K562 (cell line): Measurements from ENCODE around the gene LY6G6D. TPM values are rescaled to one million over a fixed set of nuclear protein-coding genes. Genes with fewer than 3 reads are reported as not detected.

Experiments used
- ATAC-seq: fragments of 200-7000 bp; cut with Tn5 transposase; 3 replicates; pipeline ENCODE4 v1.9.1; 2020; ENCODE audit warnings: moderate library complexity
- BruUV-seq: library from RNA; stranded (reverse); fragments of 400-500 nt; replicated peaks from 2 replicates; lab custom pipeline; 2021; lab: Mats Ljungman, UMichigan
- CTCF ChIA-PET: fragments of 300-600 bp; formaldehyde crosslinking; extraction: SDS; loops from one replicate; lab custom pipeline; 2021; ENCODE audit warnings: low intra/inter-chr PET ratio; lab: Yijun Ruan, JAX
- POLR2A ChIA-PET: fragments of 300-600, 350-650 bp; sonication (Branson Sonifier 250); formaldehyde crosslinking; extraction: SDS; loops from one replicate; lab custom pipeline; 2021; ENCODE audit warnings: antibody characterized with exemption, inconsistent platforms; lab: Yijun Ruan, JAX
- DNase-seq, 4 experiments: peaks; one replicate each; pipeline versions ENCODE4 v3.0.0 to v3.0.0-alpha.2; 2011 to 2018; ENCODE audit warnings: low spot score in 3 of 4, mixed read lengths in 3 of 4; ENCODE audit errors: extremely low read depth in 1 of 4
- FAIRE-seq: peaks from 2 replicates; lab custom pipeline; 2011; peaks lifted over from hg19 to GRCh38; lab: Jason Lieb, UNC
- H2AFZ ChIP-seq: 2 replicates; pipeline ENCODE4 v1.6.0; 2011; ENCODE audit warnings: low read depth, low read length, control low read depth, inconsistent platforms
- H3K27ac ChIP-seq: fragments of 200-600 bp; 3 replicates; pipeline ENCODE4 v1.8.0; 2011; ENCODE audit warnings: low read depth, mild to moderate bottlenecking, control low read depth, inconsistent platforms, low read length, moderate library complexity, mixed read lengths; ENCODE audit errors: extremely low read depth
- H3K27me3 ChIP-seq, 2 experiments: fragments of 300-600 bp in 1 of 2; 2 replicates in 1 of 2; 3 replicates in 1 of 2; pipeline versions ENCODE4 v1.6.0 to v1.8.0; 2011; ENCODE audit warnings: inconsistent platforms in 2 of 2, low read length in 2 of 2, mild to moderate bottlenecking in 1 of 2, mixed read lengths in 1 of 2, moderate library complexity in 1 of 2; ENCODE audit not compliant: control insufficient read depth in 2 of 2, insufficient read depth in 2 of 2
- H3K36me3 ChIP-seq: fragments of 300-600 bp; 3 replicates; pipeline ENCODE4 v1.8.0; 2011; ENCODE audit warnings: mild to moderate bottlenecking, low read length, inconsistent platforms; ENCODE audit not compliant: control insufficient read depth, insufficient read depth
- H3K4me1 ChIP-seq, 2 experiments: fragments of 200-600 bp in 1 of 2; replicated peaks in 1 of 2; 2 replicates in 1 of 2; 3 replicates in 1 of 2; pipeline versions ENCODE4 v1.5.1 to v1.8.0; 2011; ENCODE audit warnings: inconsistent platforms in 2 of 2, low read length in 2 of 2, mild to moderate bottlenecking in 1 of 2, mixed read lengths in 1 of 2, moderate library complexity in 1 of 2; ENCODE audit not compliant: control insufficient read depth in 2 of 2, insufficient read depth in 2 of 2
- H3K4me2 ChIP-seq: 2 replicates; pipeline ENCODE4 v1.6.1; 2011; ENCODE audit warnings: low read length, control low read depth, inconsistent platforms, mixed read lengths; ENCODE audit not compliant: insufficient read depth
- H3K4me3 ChIP-seq: fragments of 200-600 bp; sonication (generic), shearing (Covaris generic); 2 replicates; pipeline ENCODE4 v1.5.1; 2016; ENCODE audit warnings: control low read depth, inconsistent platforms
- H3K79me2 ChIP-seq: fragments of 200-600 bp; 3 replicates; pipeline ENCODE4 v1.8.0; 2011; ENCODE audit warnings: low read length, inconsistent platforms; ENCODE audit not compliant: control insufficient read depth, insufficient read depth
- H3K9ac ChIP-seq, 2 experiments: 2 replicates each; pipeline versions ENCODE4 v1.6.0 to v1.6.1; 2011; ENCODE audit warnings: low read depth in 2 of 2, low read length in 2 of 2, control low read depth in 1 of 2, inconsistent platforms in 1 of 2, mild to moderate bottlenecking in 1 of 2, mixed read lengths in 1 of 2; ENCODE audit not compliant: insufficient read depth in 1 of 2
- H3K9me1 ChIP-seq: one replicate; pipeline ENCODE4 v1.6.0; 2011; ENCODE audit warnings: inconsistent platforms, mild to moderate bottlenecking, low read length, moderate library complexity; ENCODE audit not compliant: control insufficient read depth, insufficient read depth
- H3K9me3 ChIP-seq: replicated peaks from 2 replicates; pipeline ENCODE4 v1.5.1; 2011; ENCODE audit warnings: low read depth, low read length, inconsistent platforms; ENCODE audit not compliant: control insufficient read depth, insufficient read depth
- H4K20me1 ChIP-seq: replicated peaks from 2 replicates; pipeline ENCODE4 v1.6.1; 2011; ENCODE audit warnings: low read length, inconsistent platforms, mixed read lengths; ENCODE audit not compliant: control insufficient read depth, insufficient read depth
- CTBP1 ChIP-seq: fragments of 450-650 bp; IDR thresholded peaks from 2 replicates; pipeline ENCODE4 v1.6.1; 2016; ENCODE audit warnings: borderline replicate concordance
- E2F1 ChIP-seq: sonication (generic); formaldehyde crosslinking; IDR thresholded peaks from 2 replicates; pipeline ENCODE4 v1.8.1; 2023; ENCODE audit warnings: mild to moderate bottlenecking, missing genetic modification reagents, moderate library complexity
- FOSL1 ChIP-seq: fragments of 200-800 bp; sonication (Bioruptor generic); conservative IDR thresholded peaks from 2 replicates; pipeline ENCODE4 v1.6.1; 2016; ENCODE audit warnings: missing genetic modification characterization, missing compliant biosample characterization
- GTF2B ChIP-seq: IDR thresholded peaks from 2 replicates; pipeline ENCODE4 v1.6.1; 2011; ENCODE audit not compliant: insufficient read length; ENCODE audit errors: extremely low read depth
- HCFC1 ChIP-seq: IDR thresholded peaks from 2 replicates; pipeline ENCODE4 v1.6.1; 2012; ENCODE audit warnings: low read depth, low read length, improper control_type of control experiment
- KLF13 ChIP-seq: fragments of 450-650 bp; IDR thresholded peaks from 2 replicates; pipeline ENCODE4 v1.6.1; 2016; ENCODE audit warnings: missing genetic modification characterization, low read depth, mild to moderate bottlenecking, missing compliant biosample characterization, moderate library complexity, borderline replicate concordance
- MLX ChIP-seq, 2 experiments: fragments of 450-650 bp in 1 of 2; sonication (generic) in 1 of 2; formaldehyde crosslinking; conservative IDR thresholded peaks; 2 replicates each; pipeline versions ENCODE4 v1.4.0 to v1.8.1; 2020 to 2022; ENCODE audit warnings: mild to moderate bottlenecking in 1 of 2, missing genetic modification reagents in 1 of 2
- NR3C1 ChIP-seq: sonication (generic); formaldehyde crosslinking; IDR thresholded peaks from 2 replicates; pipeline ENCODE4 v1.8.1; 2022; ENCODE audit warnings: missing genetic modification reagents
- PHF20 ChIP-seq: fragments of 450-650 bp; IDR thresholded peaks from 2 replicates; pipeline ENCODE4 v1.6.1; 2018; ENCODE audit not compliant: partially characterized antibody
- SMARCA4 ChIP-seq: fragments of 450-650 bp; IDR thresholded peaks from 2 replicates; pipeline ENCODE4 v1.6.1; 2016
- SMC3 ChIP-seq: conservative IDR thresholded peaks from 2 replicates; pipeline ENCODE4 v1.6.1; 2011; ENCODE audit warnings: low read depth, low read length, improper control_type of control experiment; ENCODE audit not compliant: insufficient read depth
- SP1 ChIP-seq: sonication (generic); formaldehyde crosslinking; IDR thresholded peaks from 2 replicates; pipeline ENCODE4 v1.8.1; 2022; ENCODE audit warnings: mild to moderate bottlenecking, missing genetic modification reagents
- TARDBP ChIP-seq: fragments of 450-650 bp; IDR thresholded peaks from 2 replicates; pipeline ENCODE4 v1.6.1; 2016
- ZNF165 ChIP-seq: fragments of 250-450 bp; sonication (Bioruptor Pico); IDR thresholded peaks from 2 replicates; pipeline ENCODE4 v1.4.0; 2020; ENCODE audit warnings: borderline replicate concordance
- ZNF518B ChIP-seq: fragments of 250-450 bp; sonication (Bioruptor Pico); IDR thresholded peaks from 2 replicates; pipeline ENCODE4 v1.5.0; 2021; ENCODE audit warnings: mild to moderate bottlenecking, moderate library complexity
- ZNF668 ChIP-seq: fragments of 250-450 bp; sonication (Bioruptor Pico); IDR thresholded peaks from 2 replicates; pipeline ENCODE4 v1.8.0; 2022; ENCODE audit warnings: mild to moderate bottlenecking, inconsistent platforms
- WGBS: fragments of 100-300 bp; shearing (Covaris generic); methylation state at CpG from one replicate; pipeline ENCODE4 v1.1.6; 2016; ENCODE audit warnings: low coverage, mixed read lengths; ENCODE audit not compliant: insufficient coverage; ENCODE audit errors: missing lambda C conversion rate; 5-methylcytosine and 5-hydroxymethylcytosine counted together
- in situ Hi-C: fragments of 300-500 bp; cut with MboI; formaldehyde crosslinking; loops from 4 replicates; pipeline ENCODE4 v1.15.0; 2018; ENCODE audit warnings: inconsistent platforms, mixed read lengths
- intact Hi-C: fragments of 100-400 bp; cut with micrococcal nuclease; formaldehyde crosslinking; loops from 2 replicates; pipeline ENCODE4 v1.14.2; 2022
- polyA plus RNA-seq, 8 experiments: library from polyadenylated mRNA; depleted of rRNA in 4 of 8; stranded (reverse) in 5 of 8; unstranded in 3 of 8; fragments of >200 nt; fragmentation: Nextera tagmentation in 2 of 8; fragmentation: Illumina TruSeq in 1 of 8; extraction: Ambion mirVana in 2 of 8; extraction: Trizol in 1 of 8; gene quantifications; 2 replicates each; pipeline versions ENCODE4 v1.2.1 to v1.2.3, GENCODE V29; 2011 to 2014; ENCODE audit warnings: inconsistent platforms in 1 of 8, missing spikeins in 1 of 8
- total RNA-seq, 7 experiments: library from RNA; depleted of rRNA in 6 of 7; stranded (reverse); fragments of >200 nt in 6 of 7; fragmentation: Illumina TruSeq in 2 of 7; extraction: Trizol in 2 of 7; gene quantifications; 2 replicates each; pipeline versions ENCODE4 v1.2.1 to v1.2.3, GENCODE V29; 2011 to 2021; ENCODE audit warnings: low replicate concordance in 1 of 7

Gene LY6G6D
- total and polyA plus RNA-seq, 9 of the 15 experiments (the other 6 are each of a cell fraction or from before 2014, with no cell fraction given), result 0.30 to 0.38 TPM; not detected in 7

- Histone ChIP-seq H3K9me1 (no peaks in the 10 kb centered on the region), H3K27ac (no peak overlapping the region), H3K27me3 (no peaks in the 10 kb centered on the region), H3K4me1 (peaks cover 19 to 20% of the 10 kb centered on the region in 2 experiments), H3K4me2 (peak overlapping the region; percentile 40), H3K4me3 (no peak overlapping the region), H3K36me3 (no peaks in the 10 kb centered on the region), H4K20me1 (no peaks in the 10 kb centered on the region), H2AFZ (peak overlapping the region; percentile 80), H3K9ac (peak overlapping the region in 1 of 2 experiments; percentile 76; a peak in 2 of 4 replicates), H3K9me3 (no peaks in the 10 kb centered on the region), H3K79me2 (no peaks in the 10 kb centered on the region)
- POLR2A ChIA-PET, result interaction anchor here (0.9 to 12.4 kb wide), 5 partner anchors 8 to 108 kb away, joined by 3 to 223 read pairs (median 4); partner anchors contain the start of genes ABHD16A, DDAH2, HSPA1A and HSPA1L
- FAIRE-seq, result peak; percentile 86
- in situ Hi-C loops, result no loop called here
- no TSS peak for BruUV-seq
- peak; percentile 91 for ATAC-seq
- 31% methylated on average over 10 of the region's 10 CpGs for WGBS
- CTCF ChIA-PET, result interaction anchor here (0.6 to 1.1 kb wide), 2 partner anchors 8 to 37 kb away, joined by 3 read pairs; partner anchors contain the start of gene LY6G5C
- peak; percentile 85 to 90 (median 86) for DNase-seq
- intact Hi-C loops, result no loop called here
- 0 out of 2 replicates have a peak, but pooled peaks have one; percentile 31 for TF ChIP-seq TARDBP
- TF ChIP-seq NR3C1 (CRISPR knock-in tag), result no peak
- TF ChIP-seq ZNF518B (CRISPR knock-in tag), result no peak
- TF ChIP-seq KLF13 (tag), result no peak
- peak; percentile 73; the same call in 1 of the 2 replicates for TF ChIP-seq E2F1 (CRISPR knock-in tag)
- TF ChIP-seq ZNF165 (CRISPR knock-in tag), result no peak
- TF ChIP-seq HCFC1, result peak; percentile 49; the same call in 1 of the 2 replicates
- peak; percentile 93 for TF ChIP-seq SMARCA4
- TF ChIP-seq PHF20, result peak; percentile 60
- 0 out of 2 replicates have a peak, but pooled peaks have one; percentile 25 for TF ChIP-seq SMC3
- no peak for TF ChIP-seq SP1 (CRISPR knock-in tag)
- no peak for TF ChIP-seq MLX (CRISPR knock-in tag; conservative IDR thresholded peaks at IDR 0.05)
- peak; percentile 84 for TF ChIP-seq CTBP1
- TF ChIP-seq ZNF668 (CRISPR knock-in tag), result 0 out of 2 replicates have a peak, but pooled peaks have one; percentile 22
- TF ChIP-seq FOSL1 (tag), result no peak
- no peak for TF ChIP-seq GTF2B
These were observed 2.5 kb downstream of the LY6G6D start for GRCh38 chr6:31717499-31718222.
